T-helper 1 cell treated with Interleukin-12 subunit alpha and Interleukin-12 subunit beta and Interleukin-4 antibody, amounts not matched to agents 30 μg/mL and 1 μg/mL, for 36 hours (primary cell): ENCODE data around the gene BRWD1.
"Not testable (repeated sequence)": the region's sequence is repeated elsewhere in the genome, so short reads cannot be mapped to it uniquely, and the experiment has no call there.

Experiments used
- H3K27ac Mint-ChIP-seq: one replicate; pipeline ENCODE4 v1.8.0; 2021; ENCODE audit warnings: mild to moderate bottlenecking, mixed read lengths
- H3K27me3 Mint-ChIP-seq: one replicate; pipeline ENCODE4 v1.8.0; 2021; ENCODE audit warnings: low read depth, mixed read lengths
- H3K36me3 Mint-ChIP-seq: one replicate; pipeline ENCODE4 v1.8.0; 2021; ENCODE audit warnings: low read depth, mixed read lengths
- H3K4me1 Mint-ChIP-seq: one replicate; pipeline ENCODE4 v1.8.0; 2021; ENCODE audit warnings: low read depth, mixed read lengths
- H3K4me3 Mint-ChIP-seq: one replicate; pipeline ENCODE4 v1.8.0; 2021; ENCODE audit warnings: mild to moderate bottlenecking, moderate library complexity, mixed read lengths
- H3K9me3 Mint-ChIP-seq: one replicate; pipeline ENCODE4 v1.8.0; 2021; ENCODE audit warnings: mixed read lengths

Gene BRWD1

GRCh38 chr21:39281207-39281606, 32.2 kb downstream of the BRWD1 start:
- peaks cover 9% of the 10 kb centered on the region for H3K36me3 Mint-ChIP-seq

GRCh38 chr21:39269620-39270019, 43.8 kb downstream of the BRWD1 start:
- Mint-ChIP-seq H3K36me3 (peaks cover 28% of the 10 kb centered on the region), H3K27me3 (no peaks in the 10 kb centered on the region), H3K27ac (no peak overlapping the region), H3K9me3 (no peaks in the 10 kb centered on the region), H3K4me1 (no peaks in the 10 kb centered on the region), H3K4me3 (no peak overlapping the region)

More at GRCh38 chr21:39281207-39281606, 32.2 kb downstream of the BRWD1 start:
- Mint-ChIP-seq H3K4me3 (no peak overlapping the region), H3K9me3 (no peaks in the 10 kb centered on the region), H3K4me1 (no peaks in the 10 kb centered on the region), H3K27ac (no peak overlapping the region), H3K27me3 (no peaks in the 10 kb centered on the region)

- Mint-ChIP-seq H3K4me3 (no peak overlapping the region), H3K9me3 (no peaks in the 10 kb centered on the region), H3K4me1 (no peaks in the 10 kb centered on the region), H3K36me3 (peaks cover 44% of the 10 kb centered on the region), H3K27ac (no peak overlapping the region), H3K27me3 (no peaks in the 10 kb centered on the region)
Observed at GRCh38 chr21:39265603-39266002, 47.8 kb downstream of the BRWD1 start.

GRCh38 chr21:39263372-39263771, 50.1 kb downstream of the BRWD1 start:
- Mint-ChIP-seq H3K27me3 (no peaks in the 10 kb centered on the region), H3K27ac (no peak overlapping the region), H3K4me3 (no peak overlapping the region), H3K4me1 (no peaks in the 10 kb centered on the region), H3K9me3 (no peaks in the 10 kb centered on the region), H3K36me3 (peaks cover 38% of the 10 kb centered on the region)

GRCh38 chr21:39258207-39258606, 55.2 kb downstream of the BRWD1 start:
- no peak overlapping the region for H3K4me3 Mint-ChIP-seq
- no peak overlapping the region for H3K27ac Mint-ChIP-seq

GRCh38 chr21:39251326-39251725, 62.1 kb downstream of the BRWD1 start:
- H3K4me3 Mint-ChIP-seq = no peak overlapping the region
- no peaks in the 10 kb centered on the region for H3K9me3 Mint-ChIP-seq
- H3K36me3 Mint-ChIP-seq = peaks cover 31% of the 10 kb centered on the region
- no peaks in the 10 kb centered on the region for H3K27me3 Mint-ChIP-seq
- H3K4me1 Mint-ChIP-seq = no peaks in the 10 kb centered on the region
- H3K27ac Mint-ChIP-seq = no peak overlapping the region

More at GRCh38 chr21:39258207-39258606, 55.2 kb downstream of the BRWD1 start:
- Mint-ChIP-seq H3K4me1 (no peaks in the 10 kb centered on the region), H3K9me3 (no peaks in the 10 kb centered on the region), H3K36me3 (peaks cover 24% of the 10 kb centered on the region), H3K27me3 (no peaks in the 10 kb centered on the region)

GRCh38 chr21:39238275-39238674, 75.2 kb downstream of the BRWD1 start:
- Mint-ChIP-seq H3K4me1 (peaks cover 8% of the 10 kb centered on the region), H3K36me3 (peaks cover 38% of the 10 kb centered on the region), H3K27ac (no peak overlapping the region), H3K4me3 (no peak overlapping the region), H3K27me3 (no peaks in the 10 kb centered on the region), H3K9me3 (no peaks in the 10 kb centered on the region)

- Mint-ChIP-seq H3K36me3 (peaks cover 29% of the 10 kb centered on the region), H3K9me3 (no peaks in the 10 kb centered on the region), H3K4me3 (no peak overlapping the region), H3K4me1 (no peaks in the 10 kb centered on the region), H3K27me3 (no peaks in the 10 kb centered on the region), H3K27ac (no peak overlapping the region)
Observed at GRCh38 chr21:39232861-39233291, 80.6 kb downstream of the BRWD1 start.

- Mint-ChIP-seq H3K9me3 (no peaks in the 10 kb centered on the region), H3K27me3 (no peaks in the 10 kb centered on the region), H3K36me3 (peaks cover 31% of the 10 kb centered on the region), H3K4me1 (peaks cover 4% of the 10 kb centered on the region), H3K4me3 (no peak overlapping the region), H3K27ac (no peak overlapping the region)
Observed at GRCh38 chr21:39224930-39225329, 88.5 kb downstream of the BRWD1 start.

- Mint-ChIP-seq H3K36me3 (peaks cover 33% of the 10 kb centered on the region), H3K9me3 (no peaks in the 10 kb centered on the region), H3K27ac (no peak overlapping the region), H3K4me1 (peaks cover 6% of the 10 kb centered on the region), H3K27me3 (no peaks in the 10 kb centered on the region), H3K4me3 (no peak overlapping the region)
Observed at GRCh38 chr21:39221997-39222486, 91.4 kb downstream of the BRWD1 start.

GRCh38 chr21:39221282-39221996, 92.0 kb downstream of the BRWD1 start:
- peaks cover 33% of the 10 kb centered on the region for H3K36me3 Mint-ChIP-seq

GRCh38 chr21:39220875-39221274, 92.6 kb downstream of the BRWD1 start:
- not testable (repeated sequence) for H3K27ac Mint-ChIP-seq, H3K9me3 Mint-ChIP-seq, H3K27me3 Mint-ChIP-seq, H3K4me1 Mint-ChIP-seq, H3K4me3 Mint-ChIP-seq
- peaks cover 31% of the 10 kb centered on the region for H3K36me3 Mint-ChIP-seq

More at GRCh38 chr21:39221282-39221996, 92.0 kb downstream of the BRWD1 start:
- peaks cover 6% of the 10 kb centered on the region for H3K4me1 Mint-ChIP-seq
- H3K9me3 Mint-ChIP-seq = no peaks in the 10 kb centered on the region
- H3K4me3 Mint-ChIP-seq = no peak overlapping the region
- no peaks in the 10 kb centered on the region for H3K27me3 Mint-ChIP-seq
- H3K27ac Mint-ChIP-seq = no peak overlapping the region

GRCh38 chr21:39220150-39220549, 93.3 kb downstream of the BRWD1 start:
- Mint-ChIP-seq H3K36me3 (peaks cover 32% of the 10 kb centered on the region), H3K27me3 (no peaks in the 10 kb centered on the region), H3K4me3 (no peak overlapping the region), H3K27ac (no peak overlapping the region), H3K4me1 (peaks cover 6% of the 10 kb centered on the region), H3K9me3 (no peaks in the 10 kb centered on the region)

- no peak overlapping the region for H3K4me3 Mint-ChIP-seq
- peaks cover 28% of the 10 kb centered on the region for H3K36me3 Mint-ChIP-seq
- peaks cover 6% of the 10 kb centered on the region for H3K4me1 Mint-ChIP-seq
- H3K27me3 Mint-ChIP-seq = no peaks in the 10 kb centered on the region
- H3K27ac Mint-ChIP-seq = no peak overlapping the region
- H3K9me3 Mint-ChIP-seq = no peaks in the 10 kb centered on the region
Observed at GRCh38 chr21:39218082-39218409, 95.4 kb downstream of the BRWD1 start.

- no peak overlapping the region for H3K27ac Mint-ChIP-seq
- H3K4me3 Mint-ChIP-seq = no peak overlapping the region
Observed at GRCh38 chr21:39217356-39218081, 95.9 kb downstream of the BRWD1 start.

More at GRCh38 chr21:39217356-39218081, 95.9 kb downstream of the BRWD1 start:
- Mint-ChIP-seq H3K9me3 (no peaks in the 10 kb centered on the region), H3K36me3 (peaks cover 27% of the 10 kb centered on the region), H3K4me1 (peaks cover 6% of the 10 kb centered on the region), H3K27me3 (no peaks in the 10 kb centered on the region)
